DOHH2 (cell line): ENCODE measurements around the gene SLC9A8.

Experiments
- EZH2phosphoT487 ChIP-seq: fragments of 200-600 bp; sonication (generic); IDR thresholded peaks from 2 replicates; pipeline ENCODE4 v1.6.1; 2017; ENCODE audit warnings: borderline replicate concordance, mild to moderate bottlenecking, antibody characterized with exemption, low read length, moderate library complexity, mixed read lengths
- TF ChIP-seq, protein P1 (sequence below): fragments of 200-600 bp; sonication (generic); IDR thresholded peaks from one replicate; pipeline ENCODE4 v1.5.1; 2014; ENCODE audit warnings: antibody characterized with exemption, mild to moderate bottlenecking, low read depth, low read length; ENCODE audit not compliant: poor library complexity, severe bottlenecking

GRCh38 chr20:49888212-49889000 lies 75.8 kb downstream of the SLC9A8 start:
- TF ChIP-seq, protein P1, sequence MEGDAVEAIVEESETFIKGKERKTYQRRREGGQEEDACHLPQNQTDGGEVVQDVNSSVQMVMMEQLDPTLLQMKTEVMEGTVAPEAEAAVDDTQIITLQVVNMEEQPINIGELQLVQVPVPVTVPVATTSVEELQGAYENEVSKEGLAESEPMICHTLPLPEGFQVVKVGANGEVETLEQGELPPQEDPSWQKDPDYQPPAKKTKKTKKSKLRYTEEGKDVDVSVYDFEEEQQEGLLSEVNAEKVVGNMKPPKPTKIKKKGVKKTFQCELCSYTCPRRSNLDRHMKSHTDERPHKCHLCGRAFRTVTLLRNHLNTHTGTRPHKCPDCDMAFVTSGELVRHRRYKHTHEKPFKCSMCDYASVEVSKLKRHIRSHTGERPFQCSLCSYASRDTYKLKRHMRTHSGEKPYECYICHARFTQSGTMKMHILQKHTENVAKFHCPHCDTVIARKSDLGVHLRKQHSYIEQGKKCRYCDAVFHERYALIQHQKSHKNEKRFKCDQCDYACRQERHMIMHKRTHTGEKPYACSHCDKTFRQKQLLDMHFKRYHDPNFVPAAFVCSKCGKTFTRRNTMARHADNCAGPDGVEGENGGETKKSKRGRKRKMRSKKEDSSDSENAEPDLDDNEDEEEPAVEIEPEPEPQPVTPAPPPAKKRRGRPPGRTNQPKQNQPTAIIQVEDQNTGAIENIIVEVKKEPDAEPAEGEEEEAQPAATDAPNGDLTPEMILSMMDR, result peak; percentile 95
- no peak for TF ChIP-seq EZH2phosphoT487
